ENCODE results near the gene RLF. TPM values are rescaled to one million over a fixed set of nuclear protein-coding genes. Genes with fewer than 3 reads are reported as not detected.

RLF gene
- total and polyA plus RNA-seq, 2 donors (not counting 1 experiment from before 2014, with no cell fraction given): 12.4 to 20.8 TPM

DNA sequence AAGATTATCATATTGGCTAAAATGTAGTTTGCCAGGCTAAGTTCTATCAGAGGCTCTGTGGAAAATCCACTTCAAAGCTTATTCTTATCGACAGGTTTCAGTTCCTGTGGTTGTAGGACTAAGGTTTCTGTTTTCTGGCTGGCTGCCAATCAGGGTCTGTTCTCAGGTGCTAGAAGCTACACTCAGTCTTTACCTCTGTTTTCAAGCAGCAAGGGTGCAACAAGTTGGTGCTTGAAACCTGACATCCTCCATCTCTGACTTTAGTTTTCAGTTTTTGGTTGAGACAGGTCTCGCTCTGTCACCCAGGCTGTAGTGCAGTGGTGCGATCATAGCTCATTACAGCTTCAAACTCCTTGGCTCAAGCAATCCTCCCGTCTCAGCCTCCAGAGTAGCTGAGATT is 71.3 kb downstream of the RLF start:
- Histone ChIP-seq H4K20me1 (ENCODE audit: control insufficient read depth, extremely low read depth, insufficient read depth, low read length) (no peaks in the 10 kb centered on the region), H3K9me3 (ENCODE audit: control insufficient read depth, insufficient read depth, low read depth, low read length) (no peaks in the 10 kb centered on the region), H3K4me1 (ENCODE audit: control insufficient read depth, extremely low read depth, insufficient read depth, low read length) (no peaks in the 10 kb centered on the region), H3K4me3 (replicated peaks in 1 of 4; ENCODE audit: control extremely low read depth in 1 of 4, insufficient read depth in 1 of 4, low read depth in 3 of 4, low read length in 4 of 4) (no peak overlapping the region), H3K27ac (ENCODE audit: insufficient read depth, low read length) (no peak overlapping the region), H2AFZ (ENCODE audit: low read length) (no peak overlapping the region), H3K36me3 (ENCODE audit: control insufficient read depth, insufficient read depth, low read length) (peaks cover 12% of the 10 kb centered on the region), H3K4me2 (ENCODE audit: extremely low read depth, insufficient read depth, low read length) (no peak overlapping the region), H3K79me2 (ENCODE audit: control insufficient read depth, insufficient read depth, low read length) (no peaks in the 10 kb centered on the region), H3K9ac (ENCODE audit: insufficient read depth, low read length) (no peak overlapping the region), H3K27me3 (ENCODE audit: control insufficient read depth, insufficient read depth, low read length) (no peaks in the 10 kb centered on the region)
- no peak for DNase-seq (ENCODE audit: low read depth in 2 of 2)
- no peak for TF ChIP-seq EZH2 (IDR thresholded peaks at IDR 0.05; ENCODE audit: low read length, missing control alignments)

GRCh38 chr1:40239626-40240025 is 78.4 kb downstream of the RLF start:
- Histone ChIP-seq H3K27ac (ENCODE audit: insufficient read depth, low read length) (no peak overlapping the region), H3K9me3 (ENCODE audit: control insufficient read depth, insufficient read depth, low read depth, low read length) (no peaks in the 10 kb centered on the region), H3K27me3 (ENCODE audit: control insufficient read depth, insufficient read depth, low read length) (no peaks in the 10 kb centered on the region), H3K79me2 (ENCODE audit: control insufficient read depth, insufficient read depth, low read length) (no peaks in the 10 kb centered on the region), H3K36me3 (ENCODE audit: control insufficient read depth, insufficient read depth, low read length) (peaks cover 10% of the 10 kb centered on the region), H3K4me1 (ENCODE audit: control insufficient read depth, extremely low read depth, insufficient read depth, low read length) (peaks cover 10% of the 10 kb centered on the region), H2AFZ (ENCODE audit: low read length) (no peak overlapping the region), H3K4me2 (ENCODE audit: extremely low read depth, insufficient read depth, low read length) (no peak overlapping the region), H3K4me3 (replicated peaks in 1 of 4; ENCODE audit: control extremely low read depth in 1 of 4, insufficient read depth in 1 of 4, low read depth in 3 of 4, low read length in 4 of 4) (no peak overlapping the region), H3K9ac (ENCODE audit: insufficient read depth, low read length) (no peak overlapping the region), H4K20me1 (ENCODE audit: control insufficient read depth, extremely low read depth, insufficient read depth, low read length) (no peaks in the 10 kb centered on the region)
- TF ChIP-seq EZH2 (IDR thresholded peaks at IDR 0.05; ENCODE audit: low read length, missing control alignments): no peak
- TF ChIP-seq CTCF (conservative IDR thresholded peaks at IDR 0.05 in 1 of 2, IDR thresholded peaks at IDR 0.05 in 1 of 2; ENCODE audit: low read depth in 1 of 2, low read length in 2 of 2): no peak
- no peak for DNase-seq (ENCODE audit: low read depth in 2 of 2)

- no peak overlapping the region for H3K27ac ChIP-seq (ENCODE audit: insufficient read depth, low read length)
- H3K79me2 ChIP-seq (ENCODE audit: control insufficient read depth, insufficient read depth, low read length): no peaks in the 10 kb centered on the region
- H3K9me3 ChIP-seq (ENCODE audit: control insufficient read depth, insufficient read depth, low read depth, low read length): no peaks in the 10 kb centered on the region
- H3K4me2 ChIP-seq (ENCODE audit: extremely low read depth, insufficient read depth, low read length): no peak overlapping the region
- H3K9ac ChIP-seq (ENCODE audit: insufficient read depth, low read length): no peak overlapping the region
- H3K27me3 ChIP-seq (ENCODE audit: control insufficient read depth, insufficient read depth, low read length): no peaks in the 10 kb centered on the region
- no peak overlapping the region for H3K4me3 ChIP-seq (replicated peaks in 1 of 4; ENCODE audit: control extremely low read depth in 1 of 4, insufficient read depth in 1 of 4, low read depth in 3 of 4, low read length in 4 of 4)
- peaks cover 10% of the 10 kb centered on the region for H3K4me1 ChIP-seq (ENCODE audit: control insufficient read depth, extremely low read depth, insufficient read depth, low read length)
- no peak overlapping the region for H2AFZ ChIP-seq (ENCODE audit: low read length)
- TF ChIP-seq CTCF (conservative IDR thresholded peaks at IDR 0.05 in 1 of 2, IDR thresholded peaks at IDR 0.05 in 1 of 2; ENCODE audit: low read depth in 1 of 2, low read length in 2 of 2) (no peak), EZH2 (IDR thresholded peaks at IDR 0.05; ENCODE audit: low read length, missing control alignments) (no peak)
- H4K20me1 ChIP-seq (ENCODE audit: control insufficient read depth, extremely low read depth, insufficient read depth, low read length): no peaks in the 10 kb centered on the region
- DNase-seq (ENCODE audit: low read depth in 2 of 2): no peak
- peaks cover 10% of the 10 kb centered on the region for H3K36me3 ChIP-seq (ENCODE audit: control insufficient read depth, insufficient read depth, low read length)
These were observed 79.2 kb downstream of the RLF start for GRCh38 chr1:40240390-40240789.

Measured in fibroblast of lung (primary cell).